ENCODE results near the gene FOXN3.

FOXN3 gene

DNA sequence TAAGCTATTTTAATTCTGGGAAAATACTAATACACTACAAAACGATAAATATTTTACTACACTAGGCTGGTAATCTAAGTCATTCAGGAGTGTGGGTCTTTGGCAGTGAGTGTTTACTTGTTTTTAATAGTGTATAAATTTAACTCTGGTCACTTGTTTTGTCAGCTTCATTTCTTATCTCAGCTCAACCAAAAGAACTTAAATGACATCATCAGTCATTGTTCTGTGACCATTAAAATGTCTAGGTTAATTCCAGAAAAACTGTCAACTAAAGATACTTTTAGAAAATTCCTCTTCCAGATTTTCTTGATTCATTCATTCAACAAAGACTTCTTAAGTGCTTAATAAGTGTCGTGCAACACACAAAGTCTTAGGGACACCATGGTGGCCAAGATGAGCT, 102.8 kb downstream of the FOXN3 start:
- H3K4me3 ChIP-seq, result no peak overlapping the region
- TF ChIP-seq, protein P1, sequence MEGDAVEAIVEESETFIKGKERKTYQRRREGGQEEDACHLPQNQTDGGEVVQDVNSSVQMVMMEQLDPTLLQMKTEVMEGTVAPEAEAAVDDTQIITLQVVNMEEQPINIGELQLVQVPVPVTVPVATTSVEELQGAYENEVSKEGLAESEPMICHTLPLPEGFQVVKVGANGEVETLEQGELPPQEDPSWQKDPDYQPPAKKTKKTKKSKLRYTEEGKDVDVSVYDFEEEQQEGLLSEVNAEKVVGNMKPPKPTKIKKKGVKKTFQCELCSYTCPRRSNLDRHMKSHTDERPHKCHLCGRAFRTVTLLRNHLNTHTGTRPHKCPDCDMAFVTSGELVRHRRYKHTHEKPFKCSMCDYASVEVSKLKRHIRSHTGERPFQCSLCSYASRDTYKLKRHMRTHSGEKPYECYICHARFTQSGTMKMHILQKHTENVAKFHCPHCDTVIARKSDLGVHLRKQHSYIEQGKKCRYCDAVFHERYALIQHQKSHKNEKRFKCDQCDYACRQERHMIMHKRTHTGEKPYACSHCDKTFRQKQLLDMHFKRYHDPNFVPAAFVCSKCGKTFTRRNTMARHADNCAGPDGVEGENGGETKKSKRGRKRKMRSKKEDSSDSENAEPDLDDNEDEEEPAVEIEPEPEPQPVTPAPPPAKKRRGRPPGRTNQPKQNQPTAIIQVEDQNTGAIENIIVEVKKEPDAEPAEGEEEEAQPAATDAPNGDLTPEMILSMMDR (IDR thresholded peaks at IDR 0.05), result no peak
- no peaks in the 10 kb centered on the region for H3K27me3 ChIP-seq
- DNase-seq, result no peak
- H3K4me1 ChIP-seq, result peaks cover 0 to 2% (median under 1%) of the 10 kb centered on the region in 4 donors
- no peak overlapping the region for H3K27ac ChIP-seq
- no peaks in the 10 kb centered on the region for H3K9me3 ChIP-seq
- intact Hi-C loops (cut with DNase I; ENCODE audit: low total_unique reads), result no loop called here
- peaks cover 0 to 5% (median 0%) of the 10 kb centered on the region in 3 donors for H3K36me3 ChIP-seq

GRCh38 chr14:89312932-89313331, 104.1 kb downstream of the FOXN3 start:
- Histone ChIP-seq H3K36me3 (peaks cover 0 to 5% (median 0%) of the 10 kb centered on the region in 3 donors), H3K27ac (no peak overlapping the region), H3K27me3 (no peaks in the 10 kb centered on the region), H3K4me3 (no peak overlapping the region), H3K9me3 (no peaks in the 10 kb centered on the region), H3K4me1 (peaks cover 0 to 10% (median 0%) of the 10 kb centered on the region in 4 donors)
- no peak for DNase-seq
- TF ChIP-seq, protein P1 (IDR thresholded peaks at IDR 0.05), result no peak
- intact Hi-C loops (cut with DNase I; ENCODE audit: low total_unique reads), result no loop called here

DNA sequence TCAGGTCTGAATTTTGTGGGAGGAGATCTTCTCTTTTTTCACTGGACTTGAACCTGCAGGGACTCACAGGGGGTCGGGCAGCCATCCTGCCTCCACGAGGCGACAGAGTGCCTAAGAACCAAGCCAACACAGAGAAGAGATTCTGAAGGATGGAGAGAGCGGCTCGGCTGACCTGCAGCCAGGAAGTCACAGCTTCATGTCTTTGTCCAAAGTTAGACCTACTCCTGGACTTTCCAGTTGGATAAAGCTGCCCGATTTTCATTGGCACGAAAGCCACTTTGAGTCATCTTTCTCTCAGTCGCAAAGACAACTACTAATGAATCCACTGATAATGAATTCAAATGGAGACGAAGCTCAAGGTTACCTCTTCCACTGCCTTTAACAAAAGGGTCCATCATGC, 106.8 kb downstream of the FOXN3 start:
- H3K4me3 ChIP-seq, result no peak overlapping the region
- H3K36me3 ChIP-seq, result peaks cover 0 to 2% (median 0%) of the 10 kb centered on the region in 3 donors
- DNase-seq, result no peak
- intact Hi-C loops (cut with DNase I; ENCODE audit: low total_unique reads), result no loop called here
- H3K27me3 ChIP-seq, result no peaks in the 10 kb centered on the region
- H3K27ac ChIP-seq, result no peak overlapping the region
- peaks cover 0 to 24% (median 2%) of the 10 kb centered on the region in 4 donors for H3K4me1 ChIP-seq
- TF ChIP-seq, protein P1 (IDR thresholded peaks at IDR 0.05), result no peak
- H3K9me3 ChIP-seq, result no peaks in the 10 kb centered on the region

DNA sequence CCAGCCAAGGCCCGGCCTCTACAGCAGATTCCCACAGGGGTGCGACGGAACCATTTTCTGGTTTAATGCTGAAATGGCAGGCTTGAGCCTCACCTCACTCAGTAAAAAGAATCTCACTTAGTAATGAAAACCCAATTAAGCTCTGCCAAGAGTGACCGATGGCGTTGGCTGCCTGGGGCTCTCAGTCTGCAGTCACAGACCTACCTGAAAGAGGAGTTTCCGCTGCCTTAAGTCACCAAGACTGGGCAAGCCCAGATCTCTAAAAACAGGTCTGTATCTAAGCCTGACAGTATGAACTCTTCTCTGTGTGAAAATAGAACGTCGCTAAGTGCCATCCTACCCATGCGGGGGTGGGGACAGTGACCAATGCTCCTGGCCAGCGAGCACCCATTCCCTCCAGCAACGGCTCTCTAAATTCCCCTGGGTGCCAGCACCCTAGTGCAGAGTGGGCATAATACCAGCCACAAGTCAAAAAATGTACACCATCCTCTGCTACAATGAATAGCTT, 107.3 kb downstream of the FOXN3 start:
- no peak overlapping the region for H3K27ac ChIP-seq
- H3K36me3 ChIP-seq, result no peaks in the 10 kb centered on the region
- intact Hi-C loops (cut with DNase I; ENCODE audit: low total_unique reads), result loop anchor here (10.0 kb wide), 1 partner anchor 75 kb away; no protein-coding TSS in a partner anchor

DNA sequence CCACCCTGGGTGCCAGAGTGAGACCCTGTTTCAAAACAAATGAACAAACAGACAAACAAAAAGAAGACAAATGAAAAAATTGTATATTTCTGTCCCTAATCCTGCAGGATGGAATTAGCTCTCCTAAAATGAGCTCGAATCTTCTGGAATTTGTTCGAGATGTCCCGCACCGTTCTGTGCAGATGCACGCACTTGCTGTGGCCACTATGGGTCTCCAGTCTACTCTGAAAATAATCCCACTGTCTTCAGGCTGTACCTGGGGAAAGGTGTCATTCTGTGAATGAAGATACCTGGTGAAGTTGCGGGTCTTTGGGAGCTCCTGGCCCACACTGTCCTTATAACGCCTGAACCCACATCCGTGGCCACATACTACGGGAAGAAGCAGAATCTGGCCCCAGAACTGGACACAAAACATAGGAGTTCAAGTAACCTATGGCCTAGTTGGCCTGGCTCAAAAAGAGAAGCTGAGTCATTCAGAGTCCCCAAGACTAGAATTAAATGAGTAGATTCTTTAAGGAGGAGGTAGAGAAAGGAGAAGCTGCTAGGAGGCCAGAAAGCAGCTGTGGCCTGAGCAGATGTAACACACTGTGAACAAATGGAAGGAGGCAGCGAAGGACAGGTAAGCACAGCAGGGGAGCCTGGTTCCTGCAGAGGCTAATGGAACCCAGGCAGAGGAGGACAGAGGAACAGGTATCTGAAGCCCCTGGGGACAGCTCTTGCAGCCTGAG, 108.6 kb downstream of the FOXN3 start:
- H3K4me1 ChIP-seq, result peaks cover 9 to 41% (median 14%) of the 10 kb centered on the region in 4 donors
- no peak for DNase-seq
- TF ChIP-seq, protein P1 (IDR thresholded peaks at IDR 0.05), result no peak
- intact Hi-C loops (cut with DNase I; ENCODE audit: low total_unique reads), result loop anchor here (10.0 kb wide), 1 partner anchor 74 kb away; no protein-coding TSS in a partner anchor
- no peaks in the 10 kb centered on the region for H3K9me3 ChIP-seq
- H3K27me3 ChIP-seq, result no peaks in the 10 kb centered on the region
- no peak overlapping the region for H3K27ac ChIP-seq
- H3K4me3 ChIP-seq, result no peak overlapping the region
- H3K36me3 ChIP-seq, result no peaks in the 10 kb centered on the region

More for the DNA sequence above, 107.3 kb downstream of the FOXN3 start:
- H3K9me3 ChIP-seq, result no peaks in the 10 kb centered on the region
- peaks cover 0 to 29% (median 6%) of the 10 kb centered on the region in 4 donors for H3K4me1 ChIP-seq
- TF ChIP-seq, protein P1 (IDR thresholded peaks at IDR 0.05), result no peak
- H3K27me3 ChIP-seq, result no peaks in the 10 kb centered on the region
- no peak for DNase-seq
- H3K4me3 ChIP-seq, result no peak overlapping the region
